HCT116 (cell line): ENCODE data around the gene TANC1. TPM values are rescaled to one million over a fixed set of nuclear protein-coding genes. Genes with fewer than 3 reads are reported as not detected.

Source experiments
- ATAC-seq: fragments of 200-7000 bp; cut with Tn5 transposase; 2 replicates; pipeline ENCODE4 v1.9.1; 2020; ENCODE audit warnings: mild to moderate bottlenecking, moderate library complexity
- BruUV-seq: library from RNA; stranded (reverse); fragments of 400-500 nt; replicated peaks from 2 replicates; lab custom pipeline; 2021; lab: Mats Ljungman, UMichigan
- CTCF ChIA-PET: fragments of 300-600 bp; sonication (Branson Sonifier 250); formaldehyde crosslinking; loops from one replicate; lab custom pipeline; 2021; ENCODE audit warnings: antibody characterized with exemption; lab: Charles Lee
- POLR2A ChIA-PET: fragments of 300-600, 350-600 bp; sonication (Branson Sonifier 250); formaldehyde crosslinking; loops from one replicate; lab custom pipeline; 2021; ENCODE audit warnings: antibody characterized with exemption; lab: Charles Lee
- RAD21 ChIA-PET, 2 experiments: fragments of 300-600 bp; sonication (Branson Sonifier 250); formaldehyde crosslinking; loops; one replicate each; lab custom pipeline; 2023; ENCODE audit warnings: low total read pairs in 2 of 2; ENCODE audit not compliant: uncharacterized antibody in 2 of 2, unreplicated experiment in 2 of 2, low non-redundant PET in 1 of 2; lab: Charles Lee
- DNase-seq: peaks from one replicate; pipeline ENCODE4 v3.0.0-alpha.2; 2010; ENCODE audit warnings: low read depth, low spot score
- H2AFZ ChIP-seq: fragments of 200-600 bp; shearing (Covaris generic), sonication (generic); 2 replicates; pipeline ENCODE4 v1.6.1; 2017; ENCODE audit warnings: low read depth, mixed run types, mixed read lengths, antibody characterized with exemption, low read length; ENCODE audit not compliant: poor library complexity, severe bottlenecking
- H3K27ac ChIP-seq: 2 replicates; pipeline ENCODE4 v1.5.1; 2012; ENCODE audit warnings: low read depth, low read length
- H3K27me3 ChIP-seq: fragments of 200-600 bp; sonication (generic); 2 replicates; pipeline ENCODE4 v1.6.1; 2016; ENCODE audit warnings: mixed run types, low read length, mixed read lengths; ENCODE audit not compliant: insufficient read depth
- H3K36me3 ChIP-seq, 2 experiments: fragments of 200-500 bp in 1 of 2; fragments of 200-600 bp in 1 of 2; sonication (Bioruptor generic) in 1 of 2; sonication (generic) in 1 of 2; 2 replicates each; pipeline versions ENCODE4 v1.5.1 to v1.6.1; 2014 to 2016; ENCODE audit warnings: low read length in 2 of 2, inconsistent platforms in 1 of 2, mixed read lengths in 1 of 2, mixed run types in 1 of 2; ENCODE audit not compliant: insufficient read depth in 2 of 2, control insufficient read depth in 1 of 2
- H3K4me1 ChIP-seq, 2 experiments: fragments of 200-600 bp in 1 of 2; sonication (generic) in 1 of 2; 2 replicates each; pipeline versions ENCODE4 v1.5.1 to v1.6.1; 2012 to 2017; ENCODE audit warnings: low read length in 2 of 2, inconsistent platforms in 1 of 2, mild to moderate bottlenecking in 1 of 2, mixed read lengths in 1 of 2, mixed run types in 1 of 2, moderate library complexity in 1 of 2; ENCODE audit not compliant: insufficient read depth in 2 of 2, control insufficient read depth in 1 of 2
- H3K4me2 ChIP-seq: fragments of 200-600 bp; sonication (generic); 2 replicates; pipeline ENCODE4 v1.6.1; 2017; ENCODE audit warnings: mixed run types, low read length, mixed read lengths
- H3K4me3 ChIP-seq, 2 experiments: fragments of 200-600 bp in 1 of 2; sonication (generic) in 1 of 2; replicated peaks in 1 of 2; 2 replicates each; pipeline ENCODE4 v1.5.1; 2011 to 2016; ENCODE audit warnings: low read length in 2 of 2, control low read depth in 1 of 2, low read depth in 1 of 2, mild to moderate bottlenecking in 1 of 2, mixed read lengths in 1 of 2, mixed run types in 1 of 2
- H3K79me2 ChIP-seq: fragments of 200-600 bp; sonication (generic); 2 replicates; pipeline ENCODE4 v1.6.1; 2017; ENCODE audit warnings: mild to moderate bottlenecking, mixed run types, low read length, moderate library complexity, mixed read lengths; ENCODE audit not compliant: insufficient read depth
- H3K9ac ChIP-seq: fragments of 200-600 bp; sonication (generic); 2 replicates; pipeline ENCODE4 v1.6.1; 2016; ENCODE audit warnings: low read length, mixed read lengths
- H3K9me2 ChIP-seq: fragments of 200-600 bp; sonication (generic), shearing (Covaris generic); 2 replicates; pipeline ENCODE4 v1.6.1; 2017; ENCODE audit warnings: mixed run types, mild to moderate bottlenecking, moderate library complexity; ENCODE audit not compliant: insufficient read depth
- H3K9me3 ChIP-seq, 2 experiments: fragments of 200-500 bp in 1 of 2; fragments of 200-600 bp in 1 of 2; sonication (Bioruptor generic) in 1 of 2; sonication (generic) in 1 of 2; 2 replicates each; pipeline ENCODE4 v1.6.1; 2014 to 2017; ENCODE audit warnings: low read length in 2 of 2, mixed read lengths in 2 of 2, inconsistent platforms in 1 of 2, low read depth in 1 of 2, mild to moderate bottlenecking in 1 of 2, mixed run types in 1 of 2, moderate library complexity in 1 of 2; ENCODE audit not compliant: control insufficient read depth in 1 of 2, insufficient read depth in 1 of 2
- H4K20me1 ChIP-seq: fragments of 200-600 bp; sonication (generic), shearing (Covaris generic); 2 replicates; pipeline ENCODE4 v1.6.1; 2017; ENCODE audit warnings: mixed run types, mild to moderate bottlenecking, moderate library complexity; ENCODE audit not compliant: insufficient read depth
- CTCF ChIP-seq, 3 experiments: fragments of 200-600 bp in 1 of 3; sonication (generic) in 1 of 3; IDR thresholded peaks in 2 of 3; conservative IDR thresholded peaks in 1 of 3; 2 replicates each; pipeline ENCODE4 v1.5.1; 2012 to 2017; ENCODE audit warnings: low read depth in 2 of 3, low read length in 2 of 3, antibody characterized with exemption in 1 of 3, borderline replicate concordance in 1 of 3, control low read depth in 1 of 3, mild to moderate bottlenecking in 1 of 3, mixed read lengths in 1 of 3, mixed run types in 1 of 3, moderate library complexity in 1 of 3; ENCODE audit not compliant: insufficient read depth in 1 of 3
- POLR2AphosphoS5 ChIP-seq: IDR thresholded peaks from 2 replicates; pipeline ENCODE4 v1.6.1; 2011; ENCODE audit warnings: mild to moderate bottlenecking, low read depth, low read length, moderate library complexity
- RAD21 ChIP-seq: IDR thresholded peaks from 2 replicates; pipeline ENCODE4 v1.6.1; 2012; ENCODE audit warnings: low read depth, mild to moderate bottlenecking
- SP1 ChIP-seq: IDR thresholded peaks from 2 replicates; pipeline ENCODE4 v1.6.1; 2012; ENCODE audit warnings: low read depth
- YY1 ChIP-seq: IDR thresholded peaks from 2 replicates; pipeline ENCODE4 v1.6.1; 2011; ENCODE audit warnings: low read length, low read depth, moderate library complexity, mild to moderate bottlenecking; ENCODE audit not compliant: insufficient replicate concordance; ENCODE audit errors: extremely low read depth
- ZBTB33 ChIP-seq: IDR thresholded peaks from 2 replicates; pipeline ENCODE4 v1.6.1; 2011; ENCODE audit warnings: mild to moderate bottlenecking, low read length, moderate library complexity; ENCODE audit not compliant: insufficient replicate concordance; ENCODE audit errors: extremely low read depth
- ZNF274 ChIP-seq: fragments of 200-500 bp; sonication (Bioruptor generic); IDR thresholded peaks from 2 replicates; pipeline ENCODE4 v1.6.1; 2014; ENCODE audit warnings: mild to moderate bottlenecking, low read depth, low read length, inconsistent platforms
- intact Hi-C: fragments of 100-400 bp; cut with micrococcal nuclease; formaldehyde crosslinking; loops from 2 replicates; pipeline ENCODE4 v1.10.0; 2022
- total RNA-seq: library from RNA; stranded (reverse); gene quantifications from one replicate; pipeline ENCODE4 v1.2.1, GENCODE V29; 2021; ENCODE audit not compliant: unreplicated experiment

Gene TANC1
- total RNA-seq, 1 experiment from 2014 or later, result 15.1 TPM

- no peaks in the 10 kb centered on the region for H3K9me2 ChIP-seq
- H3K36me3 ChIP-seq, result no peaks in the 10 kb centered on the region
- DNase-seq (no peak), ATAC-seq (no peak)
- no peak overlapping the region for H3K9ac ChIP-seq
- intact Hi-C loops, result no loop called here
- peaks cover 4% of the 10 kb centered on the region in 2 experiments; a peak in 2 of 4 replicates for H3K4me1 ChIP-seq
- H3K27ac ChIP-seq, result no peak overlapping the region
- no TSS peak for BruUV-seq
- H3K9me3 ChIP-seq, result no peaks in the 10 kb centered on the region
- H2AFZ ChIP-seq, result no peak overlapping the region
- CTCF ChIA-PET, result no interaction called here
- no peak overlapping the region for H3K4me2 ChIP-seq
- no peaks in the 10 kb centered on the region for H3K27me3 ChIP-seq
- no peaks in the 10 kb centered on the region; the same call in 1 of the 2 replicates for H3K79me2 ChIP-seq
- TF ChIP-seq YY1 (no peak), CTCF (IDR thresholded peaks at IDR 0.05 in 2 of 3, conservative IDR thresholded peaks at IDR 0.05 in 1 of 3; ENCODE audit: borderline replicate concordance in 1 of 3, insufficient read depth in 1 of 3, low read depth in 2 of 3, low read length in 2 of 3) (no peak), SP1 (no peak), ZBTB33 (no peak), ZNF274 (no peak), RAD21 (no peak), POLR2AphosphoS5 (no peak)
- no peak overlapping the region for H3K4me3 ChIP-seq
- POLR2A ChIA-PET, result no interaction called here
- H4K20me1 ChIP-seq, result no peaks in the 10 kb centered on the region
- RAD21 ChIA-PET, result no interaction called here
These were observed 83.2 kb downstream of the TANC1 start for GRCh38 chr2:159051661-159052060.
